HEK293T (cell line): Measurements from ENCODE around the gene GNAI1.
"Not testable (repeated sequence)": the region's sequence is repeated elsewhere in the genome, so short reads cannot be mapped to it uniquely, and the experiment has no call there.

Experiments used
- CTCF ChIA-PET: fragments of 350-600 bp; formaldehyde crosslinking; extraction: SDS; loops from one replicate; lab custom pipeline; 2021; ENCODE audit warnings: antibody characterized with exemption, inconsistent platforms; lab: Yijun Ruan, JAX
- POLR2A ChIA-PET: fragments of 350-600 bp; formaldehyde crosslinking; extraction: SDS; loops from one replicate; lab custom pipeline; 2020; ENCODE audit warnings: antibody characterized with exemption, inconsistent platforms; lab: Yijun Ruan, JAX
- DNase-seq: peaks from one replicate; pipeline ENCODE4 v3.0.0; 2012; ENCODE audit warnings: mixed read lengths; ENCODE audit errors: extremely low spot score
- ARNT ChIP-seq: fragments of 450-650 bp; IDR thresholded peaks from 2 replicates; pipeline ENCODE4 v1.6.1; 2017; ENCODE audit warnings: mild to moderate bottlenecking
- BHLHE40 ChIP-seq: fragments of 450-650 bp; IDR thresholded peaks from 2 replicates; pipeline ENCODE4 v1.6.1; 2016; ENCODE audit warnings: mild to moderate bottlenecking, moderate library complexity, borderline replicate concordance
- CTBP1 ChIP-seq: fragments of 450-650 bp; IDR thresholded peaks from 2 replicates; pipeline ENCODE4 v1.6.1; 2016; ENCODE audit warnings: borderline replicate concordance
- ELF4 ChIP-seq: fragments of 450-650 bp; IDR thresholded peaks from 2 replicates; pipeline ENCODE4 v1.6.1; 2017; ENCODE audit warnings: antibody characterized with exemption
- FOXA1 ChIP-seq: fragments of 450-650 bp; IDR thresholded peaks from 2 replicates; pipeline ENCODE4 v1.6.1; 2016; ENCODE audit warnings: mild to moderate bottlenecking
- FOXK2 ChIP-seq: fragments of 450-650 bp; IDR thresholded peaks from 2 replicates; pipeline ENCODE4 v1.6.1; 2016; ENCODE audit warnings: mild to moderate bottlenecking
- FOXM1 ChIP-seq: fragments of 450-650 bp; IDR thresholded peaks from 2 replicates; pipeline ENCODE4 v1.6.1; 2017; ENCODE audit warnings: mild to moderate bottlenecking, borderline replicate concordance
- HDGF ChIP-seq: fragments of 450-650 bp; IDR thresholded peaks from 2 replicates; pipeline ENCODE4 v1.6.1; 2017; ENCODE audit warnings: antibody characterized with exemption, borderline replicate concordance
- L3MBTL2 ChIP-seq: fragments of 450-650 bp; conservative IDR thresholded peaks from 2 replicates; pipeline ENCODE4 v1.6.1; 2016; ENCODE audit warnings: mild to moderate bottlenecking
- LEF1 ChIP-seq: fragments of 450-650 bp; IDR thresholded peaks from 2 replicates; pipeline ENCODE4 v1.6.1; 2017; ENCODE audit warnings: mild to moderate bottlenecking, borderline replicate concordance
- NFRKB ChIP-seq: fragments of 450-650 bp; IDR thresholded peaks from 2 replicates; pipeline ENCODE4 v1.6.1; 2016; ENCODE audit warnings: mild to moderate bottlenecking, moderate library complexity
- PKNOX1 ChIP-seq: fragments of 450-650 bp; IDR thresholded peaks from 2 replicates; pipeline ENCODE4 v1.6.1; 2016
- SP1 ChIP-seq: fragments of 450-650 bp; IDR thresholded peaks from 2 replicates; pipeline ENCODE4 v1.6.1; 2017
- SUZ12 ChIP-seq: fragments of 450-650 bp; IDR thresholded peaks from 2 replicates; pipeline ENCODE4 v1.6.1; 2016; ENCODE audit warnings: mild to moderate bottlenecking
- TARDBP ChIP-seq: fragments of 450-650 bp; IDR thresholded peaks from 2 replicates; pipeline ENCODE4 v1.6.1; 2016
- ZNF384 ChIP-seq: fragments of 450-650 bp; IDR thresholded peaks from 2 replicates; pipeline ENCODE4 v1.6.1; 2016

Gene GNAI1

GRCh38 chr7:80151274-80151665 lies 16.6 kb downstream of the GNAI1 start:
- DNase-seq = no peak
- CTCF ChIA-PET = no interaction called here
- POLR2A ChIA-PET = no interaction called here
- no peak for TF ChIP-seq TARDBP
- no peak for TF ChIP-seq L3MBTL2
- TF ChIP-seq LEF1 = no peak
- TF ChIP-seq CTBP1 = no peak
- TF ChIP-seq BHLHE40 = no peak
- no peak for TF ChIP-seq PKNOX1
- TF ChIP-seq FOXA1 = no peak
- TF ChIP-seq HDGF = no peak
- TF ChIP-seq NFRKB = no peak
- TF ChIP-seq ELF4 = no peak
- no peak for TF ChIP-seq FOXM1
- TF ChIP-seq ZNF384 = no peak
- TF ChIP-seq SP1 = no peak
- no peak for TF ChIP-seq SUZ12
- no peak for TF ChIP-seq FOXK2
- no peak for TF ChIP-seq ARNT

- DNase-seq = no peak
- CTCF ChIA-PET = no interaction called here
- TF ChIP-seq NFRKB = no peak
- no peak for TF ChIP-seq FOXA1
- no peak for TF ChIP-seq CTBP1
- TF ChIP-seq ZNF384 = no peak
- POLR2A ChIA-PET = no interaction called here
Observed at GRCh38 chr7:80153446-80153845, 18.8 kb downstream of the GNAI1 start.

GRCh38 chr7:80154656-80155333 lies 20.2 kb downstream of the GNAI1 start:
- no peak for DNase-seq
- TF ChIP-seq SP1 = no peak
- TF ChIP-seq SUZ12 = no peak
- POLR2A ChIA-PET = no interaction called here
- CTCF ChIA-PET = no interaction called here

- POLR2A ChIA-PET = no interaction called here
- CTCF ChIA-PET = no interaction called here
- TF ChIP-seq FOXK2 = no peak
- TF ChIP-seq NFRKB = no peak
- no peak for TF ChIP-seq ARNT
- no peak for TF ChIP-seq L3MBTL2
- TF ChIP-seq CTBP1 = no peak
- no peak for TF ChIP-seq ELF4
- TF ChIP-seq BHLHE40 = no peak
- TF ChIP-seq HDGF = no peak
- no peak for TF ChIP-seq TARDBP
- no peak for TF ChIP-seq SUZ12
- no peak for TF ChIP-seq PKNOX1
- no peak for TF ChIP-seq LEF1
- TF ChIP-seq ZNF384 = no peak
- no peak for TF ChIP-seq FOXM1
- DNase-seq = no peak
Observed at GRCh38 chr7:80155374-80155773, 20.7 kb downstream of the GNAI1 start.

- CTCF ChIA-PET, POLR2A ChIA-PET, DNase-seq: not testable (repeated sequence)
Observed at GRCh38 chr7:80157770-80158169, 23.1 kb downstream of the GNAI1 start.

- DNase-seq = no peak
- TF ChIP-seq PKNOX1 (no peak), ARNT (no peak), ZNF384 (no peak), L3MBTL2 (no peak), FOXM1 (no peak), HDGF (no peak), TARDBP (no peak), NFRKB (no peak), BHLHE40 (no peak), SUZ12 (no peak)
- ChIA-PET POLR2A (no interaction called here), CTCF (no interaction called here)
Observed at GRCh38 chr7:80159802-80160201, 25.2 kb downstream of the GNAI1 start.

- ChIA-PET CTCF (no interaction called here), POLR2A (no interaction called here)
- DNase-seq = no peak
- no peak for TF ChIP-seq ELF4
- no peak for TF ChIP-seq FOXA1
- no peak for TF ChIP-seq PKNOX1
- no peak for TF ChIP-seq TARDBP
- no peak for TF ChIP-seq HDGF
- no peak for TF ChIP-seq SP1
- TF ChIP-seq FOXM1 = no peak
- TF ChIP-seq L3MBTL2 = no peak
- no peak for TF ChIP-seq NFRKB
- no peak for TF ChIP-seq BHLHE40
- TF ChIP-seq ZNF384 = no peak
- no peak for TF ChIP-seq CTBP1
- TF ChIP-seq SUZ12 = no peak
- no peak for TF ChIP-seq LEF1
- TF ChIP-seq ARNT = no peak
- no peak for TF ChIP-seq FOXK2
Observed at GRCh38 chr7:80161466-80161865, 26.8 kb downstream of the GNAI1 start.
